ENCODE data around the gene STARD10.

GRCh38 chr11:72755713-72756285, 38.0 kb downstream of the STARD10 start:
- TF ChIP-seq POLR2A (IDR thresholded peaks at IDR 0.05): no peak
- TF ChIP-seq, protein P1, sequence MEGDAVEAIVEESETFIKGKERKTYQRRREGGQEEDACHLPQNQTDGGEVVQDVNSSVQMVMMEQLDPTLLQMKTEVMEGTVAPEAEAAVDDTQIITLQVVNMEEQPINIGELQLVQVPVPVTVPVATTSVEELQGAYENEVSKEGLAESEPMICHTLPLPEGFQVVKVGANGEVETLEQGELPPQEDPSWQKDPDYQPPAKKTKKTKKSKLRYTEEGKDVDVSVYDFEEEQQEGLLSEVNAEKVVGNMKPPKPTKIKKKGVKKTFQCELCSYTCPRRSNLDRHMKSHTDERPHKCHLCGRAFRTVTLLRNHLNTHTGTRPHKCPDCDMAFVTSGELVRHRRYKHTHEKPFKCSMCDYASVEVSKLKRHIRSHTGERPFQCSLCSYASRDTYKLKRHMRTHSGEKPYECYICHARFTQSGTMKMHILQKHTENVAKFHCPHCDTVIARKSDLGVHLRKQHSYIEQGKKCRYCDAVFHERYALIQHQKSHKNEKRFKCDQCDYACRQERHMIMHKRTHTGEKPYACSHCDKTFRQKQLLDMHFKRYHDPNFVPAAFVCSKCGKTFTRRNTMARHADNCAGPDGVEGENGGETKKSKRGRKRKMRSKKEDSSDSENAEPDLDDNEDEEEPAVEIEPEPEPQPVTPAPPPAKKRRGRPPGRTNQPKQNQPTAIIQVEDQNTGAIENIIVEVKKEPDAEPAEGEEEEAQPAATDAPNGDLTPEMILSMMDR (IDR thresholded peaks at IDR 0.05): no peak

All from heart left ventricle (tissue), 13 donors.